HG03432 (cell line): ENCODE results near the gene POP4.

Experiments used
- ATAC-seq: cut with Tn5 transposase; IDR thresholded peaks from one replicate; pipeline ENCODE4 v1.9.1; 2021; ENCODE audit warnings: mild to moderate bottlenecking, moderate library complexity; ENCODE audit not compliant: unreplicated experiment

The POP4 gene

GRCh38 chr19:29629836-29630534 is 23.9 kb downstream of the POP4 start:
- no peak for ATAC-seq

GRCh38 chr19:29630655-29631054 is 24.6 kb downstream of the POP4 start:
- ATAC-seq, result no peak

- ATAC-seq, result no peak
Measured at GRCh38 chr19:29631450-29631849, 25.4 kb downstream of the POP4 start.

DNA sequence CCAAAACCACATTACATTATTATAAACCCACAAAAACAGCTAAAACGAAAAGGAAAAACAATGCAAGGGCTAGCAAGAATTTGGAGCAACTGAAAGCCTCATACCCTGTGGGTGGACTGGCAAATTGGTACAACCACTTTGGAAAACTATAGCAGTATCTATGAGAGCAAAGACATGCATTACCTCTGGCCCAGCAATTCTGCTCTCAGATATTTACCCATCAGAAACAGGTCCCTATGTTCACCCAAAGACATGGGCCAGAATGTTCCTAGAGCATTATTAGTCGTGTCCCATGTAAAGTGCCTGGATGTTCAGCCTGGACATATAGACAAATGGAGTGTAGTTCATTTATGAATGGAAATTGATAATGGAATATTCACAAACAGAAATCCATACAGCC is 27.9 kb downstream of the POP4 start:
- ATAC-seq, result no peak

GRCh38 chr19:29634423-29635130 is 28.5 kb downstream of the POP4 start:
- ATAC-seq, result no peak

- ATAC-seq, result no peak
Measured at GRCh38 chr19:29635963-29636362, 29.9 kb downstream of the POP4 start.

GRCh38 chr19:29636553-29637360 is 30.7 kb downstream of the POP4 start:
- ATAC-seq, result no peak

GRCh38 chr19:29639086-29639485 is 33.0 kb downstream of the POP4 start:
- ATAC-seq, result no peak

- no peak for ATAC-seq
Measured at GRCh38 chr19:29640231-29640630, 34.1 kb downstream of the POP4 start.

- ATAC-seq, result no peak
Measured at GRCh38 chr19:29641597-29641996, 35.5 kb downstream of the POP4 start.

- ATAC-seq, result no peak
Measured at GRCh38 chr19:29643361-29643935, 37.4 kb downstream of the POP4 start.

DNA sequence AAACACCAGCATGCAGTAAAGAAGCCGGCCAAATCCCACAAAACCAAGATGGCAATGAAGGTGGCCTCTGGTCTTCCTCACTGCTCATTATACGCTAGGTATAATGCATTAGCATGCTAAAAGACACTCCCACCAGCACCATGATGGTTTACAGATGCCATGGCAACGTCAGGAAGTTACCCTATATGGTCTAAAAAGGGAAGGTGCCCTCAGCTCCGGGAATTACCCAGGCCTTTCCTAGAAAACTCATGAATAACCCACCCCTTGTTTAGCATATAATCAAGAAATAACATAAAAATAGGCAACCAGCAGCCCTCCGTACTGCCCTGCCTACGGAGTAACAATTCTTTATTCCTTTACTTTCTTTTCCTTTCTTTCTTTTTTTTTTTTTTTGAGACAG is 38.1 kb downstream of the POP4 start:
- ATAC-seq, result no peak

DNA sequence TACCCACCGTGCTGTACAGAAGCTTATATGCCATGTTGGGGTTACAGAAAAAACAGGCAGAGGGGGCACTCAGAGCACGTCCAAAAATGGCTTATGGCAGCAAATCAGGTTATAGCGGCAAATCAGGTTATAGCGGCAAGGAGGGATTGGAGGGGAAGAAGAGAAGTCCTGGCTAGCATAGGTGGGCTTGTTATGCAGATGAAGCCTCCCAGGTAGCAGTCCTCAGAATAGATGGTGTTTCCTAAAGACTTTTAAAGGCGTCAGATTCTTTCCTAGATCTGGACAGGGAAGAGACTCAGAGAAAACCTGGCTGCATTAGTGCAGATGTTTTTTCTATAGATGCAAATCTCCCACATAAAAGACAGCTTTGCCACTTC is 39.4 kb downstream of the POP4 start:
- ATAC-seq, result no peak

GRCh38 chr19:29645911-29646310 is 39.8 kb downstream of the POP4 start:
- no peak for ATAC-seq

- no peak for ATAC-seq
Measured at GRCh38 chr19:29650772-29651387, 44.8 kb downstream of the POP4 start.

DNA sequence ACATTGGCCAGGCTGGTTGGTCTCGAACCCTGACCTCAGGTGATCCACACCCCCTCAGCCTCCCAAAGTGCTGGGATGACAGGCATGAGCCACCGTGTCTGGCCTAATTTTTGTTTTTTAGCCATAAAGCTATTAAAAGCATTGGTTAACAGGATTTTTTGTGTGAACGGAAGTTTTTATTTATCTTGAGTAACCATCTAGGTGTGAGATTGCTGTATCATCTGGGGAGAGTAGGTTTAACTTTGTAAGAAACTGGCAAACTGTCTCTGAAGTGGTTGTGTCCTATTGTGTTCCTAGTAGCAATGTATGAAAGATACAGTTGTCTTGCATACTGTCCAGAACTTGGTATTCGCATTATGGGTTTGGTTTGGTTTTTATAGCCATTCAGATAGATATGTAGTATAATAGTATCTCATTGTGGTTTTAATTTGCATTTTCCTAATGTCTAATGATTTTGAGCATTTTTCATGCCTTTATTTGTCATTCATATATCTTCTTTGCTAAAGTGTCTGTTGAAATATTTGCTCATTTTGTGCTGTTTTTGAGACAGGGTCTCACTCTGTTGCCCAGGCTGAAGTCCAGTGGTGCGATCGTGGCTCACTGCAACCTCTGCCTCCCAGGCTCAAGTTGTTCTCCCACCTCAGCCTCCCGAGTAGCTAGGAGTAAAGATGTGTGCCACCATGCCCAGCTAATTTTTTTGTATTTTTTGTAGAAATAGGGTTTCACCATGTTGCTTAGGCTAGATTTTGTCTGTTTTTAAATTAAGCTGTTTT is 45.7 kb downstream of the POP4 start:
- no peak for ATAC-seq

DNA sequence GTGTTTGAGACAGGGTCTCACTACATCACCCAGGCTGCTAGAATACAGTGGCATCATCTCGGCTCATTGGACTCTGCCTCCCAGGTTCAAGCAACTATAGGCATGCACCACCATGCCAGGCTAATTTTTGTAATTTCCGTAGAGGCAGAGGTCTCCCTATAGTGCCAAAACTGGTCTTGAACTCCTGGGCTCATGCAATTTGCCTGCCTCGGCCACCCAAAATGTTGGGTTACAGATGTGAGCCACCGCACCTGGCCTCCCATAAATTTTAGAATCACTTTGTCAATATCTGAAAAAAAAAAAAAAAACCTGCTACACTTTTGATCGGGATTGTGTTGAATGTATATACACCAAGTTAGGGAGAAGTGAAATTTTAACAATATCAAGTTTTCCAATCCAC is 47.3 kb downstream of the POP4 start:
- ATAC-seq, result no peak

DNA sequence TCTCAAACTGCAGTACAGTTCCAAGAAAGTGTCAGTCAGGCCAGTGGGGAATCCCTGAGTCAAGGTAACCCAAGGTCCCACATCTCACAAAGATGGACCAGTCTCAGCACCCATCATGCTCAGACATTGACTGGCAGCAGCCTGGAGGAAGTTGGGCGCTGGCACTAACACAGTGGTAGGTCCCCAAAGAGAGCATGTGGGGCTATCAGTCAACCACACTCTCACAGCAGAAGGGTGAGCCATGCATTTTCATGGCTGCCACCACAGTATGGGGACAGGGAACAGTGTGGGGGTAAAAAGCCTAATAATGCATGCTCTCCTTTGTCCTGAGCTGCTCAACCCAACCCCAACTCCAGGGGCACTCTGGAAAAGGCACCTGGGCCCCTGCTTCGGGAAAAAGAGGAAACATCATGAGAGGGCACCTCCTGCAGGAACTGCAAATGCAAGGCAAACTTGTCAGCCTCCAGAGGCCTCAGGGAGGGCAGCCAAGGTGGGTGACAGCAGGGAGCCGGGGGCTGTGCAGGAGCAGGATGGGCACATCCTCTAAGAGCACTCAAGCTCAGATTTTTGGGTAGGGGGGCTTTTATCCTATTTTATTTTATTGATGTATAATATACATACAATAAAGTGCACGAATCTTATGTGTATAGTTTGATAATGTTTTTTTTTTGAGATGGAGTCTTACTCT is 49.7 kb downstream of the POP4 start:
- ATAC-seq, result no peak

- ATAC-seq, result no peak
Measured at GRCh38 chr19:29658221-29658991, 52.3 kb downstream of the POP4 start.
